ENCODE measurements around the gene NOB1.

NOB1 gene

GRCh38 chr16:69712277-69712676, 42.4 kb downstream of the NOB1 start:
- Histone ChIP-seq H3K27ac (replicated peaks) (no peak overlapping the region), H3K4me3 (replicated peaks; ENCODE audit: insufficient read depth, low read length) (no peak overlapping the region), H3K27me3 (ENCODE audit: insufficient read depth, poor library complexity, severe bottlenecking) (no peaks in the 10 kb centered on the region)
- no peak for TF ChIP-seq CTCF (IDR thresholded peaks at IDR 0.05; ENCODE audit: insufficient read depth, low read length)
- no peak for TF ChIP-seq GABPA (IDR thresholded peaks at IDR 0.05; ENCODE audit: low read depth)
- TF ChIP-seq POLR2AphosphoS5 (IDR thresholded peaks at IDR 0.05; ENCODE audit: low read depth) = no peak
- TF ChIP-seq REST (IDR thresholded peaks at IDR 0.05; ENCODE audit: insufficient replicate concordance, low read depth) = no peak
- no peak for TF ChIP-seq SPI1 (IDR thresholded peaks at IDR 0.05; ENCODE audit: borderline replicate concordance, low read depth)
- DNase-seq (ENCODE audit: low read depth in 1 of 2, low spot score in 1 of 2) = no peak

- no peak overlapping the region for H3K27ac ChIP-seq (replicated peaks)
- H3K27me3 ChIP-seq (ENCODE audit: insufficient read depth, poor library complexity, severe bottlenecking) = no peaks in the 10 kb centered on the region
- H3K4me3 ChIP-seq (replicated peaks; ENCODE audit: insufficient read depth, low read length) = no peak overlapping the region
- DNase-seq (ENCODE audit: low read depth in 1 of 2, low spot score in 1 of 2) = no peak
- TF ChIP-seq GABPA (IDR thresholded peaks at IDR 0.05; ENCODE audit: low read depth) = no peak
Measured at GRCh38 chr16:69711115-69711740, 43.5 kb downstream of the NOB1 start.

GRCh38 chr16:69709456-69710084, 45.2 kb downstream of the NOB1 start:
- Histone ChIP-seq H3K4me3 (replicated peaks; ENCODE audit: insufficient read depth, low read length) (no peak overlapping the region), H3K27ac (replicated peaks) (no peak overlapping the region), H3K27me3 (ENCODE audit: insufficient read depth, poor library complexity, severe bottlenecking) (no peaks in the 10 kb centered on the region)
- TF ChIP-seq GABPA (IDR thresholded peaks at IDR 0.05; ENCODE audit: low read depth) (no peak), CTCF (IDR thresholded peaks at IDR 0.05; ENCODE audit: insufficient read depth, low read length) (no peak), POLR2AphosphoS5 (IDR thresholded peaks at IDR 0.05; ENCODE audit: low read depth) (no peak), REST (IDR thresholded peaks at IDR 0.05; ENCODE audit: insufficient replicate concordance, low read depth) (no peak), SPI1 (IDR thresholded peaks at IDR 0.05; ENCODE audit: borderline replicate concordance, low read depth) (no peak)
- DNase-seq (ENCODE audit: low read depth in 1 of 2, low spot score in 1 of 2) = peak; percentile 14 to 33

- Histone ChIP-seq H3K27ac (replicated peaks) (no peak overlapping the region), H3K4me3 (replicated peaks; ENCODE audit: insufficient read depth, low read length) (no peak overlapping the region), H3K27me3 (ENCODE audit: insufficient read depth, poor library complexity, severe bottlenecking) (no peaks in the 10 kb centered on the region)
- TF ChIP-seq SPI1 (IDR thresholded peaks at IDR 0.05; ENCODE audit: borderline replicate concordance, low read depth) (no peak), POLR2AphosphoS5 (IDR thresholded peaks at IDR 0.05; ENCODE audit: low read depth) (no peak), GABPA (IDR thresholded peaks at IDR 0.05; ENCODE audit: low read depth) (no peak), REST (IDR thresholded peaks at IDR 0.05; ENCODE audit: insufficient replicate concordance, low read depth) (no peak), CTCF (IDR thresholded peaks at IDR 0.05; ENCODE audit: insufficient read depth, low read length) (no peak)
- DNase-seq (ENCODE audit: low read depth in 1 of 2, low spot score in 1 of 2) = no peak
Measured at GRCh38 chr16:69707920-69708683, 46.6 kb downstream of the NOB1 start.
